GM23338 (cell line): Measurements from ENCODE around the gene SLC2A4RG.

Source experiments
- CREB1 ChIP-seq: fragments of 250-450 bp; sonication (Bioruptor Pico); IDR thresholded peaks from 2 replicates; pipeline ENCODE4 v1.5.0; 2020; ENCODE audit warnings: low read depth, mild to moderate bottlenecking, moderate library complexity
- EZH2 ChIP-seq: fragments of 200-600 bp; sonication (generic); IDR thresholded peaks from one replicate; pipeline ENCODE4 v1.8.0; 2017; ENCODE audit warnings: antibody characterized with exemption, mild to moderate bottlenecking, low read depth; ENCODE audit not compliant: unreplicated experiment
- EZH2phosphoT487 ChIP-seq: fragments of 200-600 bp; sonication (generic); IDR thresholded peaks from one replicate; pipeline ENCODE4 v1.8.1; 2018; ENCODE audit warnings: antibody characterized with exemption; ENCODE audit not compliant: unreplicated experiment
- JUNB ChIP-seq: IDR thresholded peaks from one replicate; pipeline ENCODE4 v1.6.1; 2016; ENCODE audit warnings: antibody characterized with exemption; ENCODE audit not compliant: unreplicated experiment
- POLR2AphosphoS5 ChIP-seq: IDR thresholded peaks from 2 replicates; pipeline ENCODE4 v1.6.1; 2016; ENCODE audit warnings: antibody characterized with exemption, low read depth
- STAT1 ChIP-seq: IDR thresholded peaks from one replicate; pipeline ENCODE4 v1.6.1; 2016; ENCODE audit warnings: antibody characterized with exemption; ENCODE audit not compliant: unreplicated experiment
- ZNF114 ChIP-seq: fragments of 250-450 bp; sonication (Bioruptor Pico); IDR thresholded peaks from 2 replicates; pipeline ENCODE4 v1.5.0; 2020; ENCODE audit warnings: mild to moderate bottlenecking, moderate library complexity
- TF ChIP-seq, protein P1 (sequence below), 2 experiments: fragments of 200-600 bp in 1 of 2; sonication (generic) in 1 of 2; conservative IDR thresholded peaks; 2 replicates each; pipeline versions ENCODE4 v1.5.1 to v1.6.1; 2016 to 2017; ENCODE audit warnings: antibody characterized with exemption in 2 of 2, low read depth in 2 of 2, mild to moderate bottlenecking in 2 of 2, moderate library complexity in 1 of 2
- TF ChIP-seq, protein P2 (sequence below): fragments of 250-450 bp; sonication (Bioruptor Pico); IDR thresholded peaks from 2 replicates; pipeline ENCODE4 v1.5.0; 2020; ENCODE audit warnings: mild to moderate bottlenecking, moderate library complexity
- TF ChIP-seq, protein P3 (sequence below): IDR thresholded peaks from one replicate; pipeline ENCODE4 v1.6.1; 2018; ENCODE audit warnings: antibody characterized with exemption; ENCODE audit not compliant: unreplicated experiment

DNA sequence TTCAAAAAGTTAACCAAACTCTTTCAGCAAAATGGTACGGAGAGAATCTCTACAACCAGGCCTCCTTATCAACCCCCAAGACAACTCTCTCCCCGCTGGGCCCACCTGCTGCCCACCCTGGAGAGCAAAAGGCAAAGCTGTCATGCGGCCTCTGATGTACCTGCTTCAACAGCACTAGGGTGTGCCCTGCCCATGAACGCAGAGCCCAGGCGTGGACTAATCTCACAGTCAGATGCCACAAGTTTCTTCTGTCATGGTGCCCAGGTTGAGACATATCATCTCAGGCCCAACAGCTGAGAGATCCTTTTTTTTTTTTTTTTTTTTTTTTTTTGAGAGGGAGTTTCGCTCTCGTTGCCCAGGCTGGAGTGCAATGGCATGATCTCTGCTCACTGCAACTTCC lies 26.3 kb downstream of the SLC2A4RG start:
- no peak for TF ChIP-seq CREB1
- TF ChIP-seq EZH2 = no peak
- TF ChIP-seq POLR2AphosphoS5 = no peak
- TF ChIP-seq, protein P1, sequence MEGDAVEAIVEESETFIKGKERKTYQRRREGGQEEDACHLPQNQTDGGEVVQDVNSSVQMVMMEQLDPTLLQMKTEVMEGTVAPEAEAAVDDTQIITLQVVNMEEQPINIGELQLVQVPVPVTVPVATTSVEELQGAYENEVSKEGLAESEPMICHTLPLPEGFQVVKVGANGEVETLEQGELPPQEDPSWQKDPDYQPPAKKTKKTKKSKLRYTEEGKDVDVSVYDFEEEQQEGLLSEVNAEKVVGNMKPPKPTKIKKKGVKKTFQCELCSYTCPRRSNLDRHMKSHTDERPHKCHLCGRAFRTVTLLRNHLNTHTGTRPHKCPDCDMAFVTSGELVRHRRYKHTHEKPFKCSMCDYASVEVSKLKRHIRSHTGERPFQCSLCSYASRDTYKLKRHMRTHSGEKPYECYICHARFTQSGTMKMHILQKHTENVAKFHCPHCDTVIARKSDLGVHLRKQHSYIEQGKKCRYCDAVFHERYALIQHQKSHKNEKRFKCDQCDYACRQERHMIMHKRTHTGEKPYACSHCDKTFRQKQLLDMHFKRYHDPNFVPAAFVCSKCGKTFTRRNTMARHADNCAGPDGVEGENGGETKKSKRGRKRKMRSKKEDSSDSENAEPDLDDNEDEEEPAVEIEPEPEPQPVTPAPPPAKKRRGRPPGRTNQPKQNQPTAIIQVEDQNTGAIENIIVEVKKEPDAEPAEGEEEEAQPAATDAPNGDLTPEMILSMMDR (conservative IDR thresholded peaks at IDR 0.05; ENCODE audit: low read depth in 2 of 2) = no peak
- no peak for TF ChIP-seq EZH2phosphoT487
- no peak for TF ChIP-seq JUNB
- no peak for TF ChIP-seq STAT1
- TF ChIP-seq, protein P2, sequence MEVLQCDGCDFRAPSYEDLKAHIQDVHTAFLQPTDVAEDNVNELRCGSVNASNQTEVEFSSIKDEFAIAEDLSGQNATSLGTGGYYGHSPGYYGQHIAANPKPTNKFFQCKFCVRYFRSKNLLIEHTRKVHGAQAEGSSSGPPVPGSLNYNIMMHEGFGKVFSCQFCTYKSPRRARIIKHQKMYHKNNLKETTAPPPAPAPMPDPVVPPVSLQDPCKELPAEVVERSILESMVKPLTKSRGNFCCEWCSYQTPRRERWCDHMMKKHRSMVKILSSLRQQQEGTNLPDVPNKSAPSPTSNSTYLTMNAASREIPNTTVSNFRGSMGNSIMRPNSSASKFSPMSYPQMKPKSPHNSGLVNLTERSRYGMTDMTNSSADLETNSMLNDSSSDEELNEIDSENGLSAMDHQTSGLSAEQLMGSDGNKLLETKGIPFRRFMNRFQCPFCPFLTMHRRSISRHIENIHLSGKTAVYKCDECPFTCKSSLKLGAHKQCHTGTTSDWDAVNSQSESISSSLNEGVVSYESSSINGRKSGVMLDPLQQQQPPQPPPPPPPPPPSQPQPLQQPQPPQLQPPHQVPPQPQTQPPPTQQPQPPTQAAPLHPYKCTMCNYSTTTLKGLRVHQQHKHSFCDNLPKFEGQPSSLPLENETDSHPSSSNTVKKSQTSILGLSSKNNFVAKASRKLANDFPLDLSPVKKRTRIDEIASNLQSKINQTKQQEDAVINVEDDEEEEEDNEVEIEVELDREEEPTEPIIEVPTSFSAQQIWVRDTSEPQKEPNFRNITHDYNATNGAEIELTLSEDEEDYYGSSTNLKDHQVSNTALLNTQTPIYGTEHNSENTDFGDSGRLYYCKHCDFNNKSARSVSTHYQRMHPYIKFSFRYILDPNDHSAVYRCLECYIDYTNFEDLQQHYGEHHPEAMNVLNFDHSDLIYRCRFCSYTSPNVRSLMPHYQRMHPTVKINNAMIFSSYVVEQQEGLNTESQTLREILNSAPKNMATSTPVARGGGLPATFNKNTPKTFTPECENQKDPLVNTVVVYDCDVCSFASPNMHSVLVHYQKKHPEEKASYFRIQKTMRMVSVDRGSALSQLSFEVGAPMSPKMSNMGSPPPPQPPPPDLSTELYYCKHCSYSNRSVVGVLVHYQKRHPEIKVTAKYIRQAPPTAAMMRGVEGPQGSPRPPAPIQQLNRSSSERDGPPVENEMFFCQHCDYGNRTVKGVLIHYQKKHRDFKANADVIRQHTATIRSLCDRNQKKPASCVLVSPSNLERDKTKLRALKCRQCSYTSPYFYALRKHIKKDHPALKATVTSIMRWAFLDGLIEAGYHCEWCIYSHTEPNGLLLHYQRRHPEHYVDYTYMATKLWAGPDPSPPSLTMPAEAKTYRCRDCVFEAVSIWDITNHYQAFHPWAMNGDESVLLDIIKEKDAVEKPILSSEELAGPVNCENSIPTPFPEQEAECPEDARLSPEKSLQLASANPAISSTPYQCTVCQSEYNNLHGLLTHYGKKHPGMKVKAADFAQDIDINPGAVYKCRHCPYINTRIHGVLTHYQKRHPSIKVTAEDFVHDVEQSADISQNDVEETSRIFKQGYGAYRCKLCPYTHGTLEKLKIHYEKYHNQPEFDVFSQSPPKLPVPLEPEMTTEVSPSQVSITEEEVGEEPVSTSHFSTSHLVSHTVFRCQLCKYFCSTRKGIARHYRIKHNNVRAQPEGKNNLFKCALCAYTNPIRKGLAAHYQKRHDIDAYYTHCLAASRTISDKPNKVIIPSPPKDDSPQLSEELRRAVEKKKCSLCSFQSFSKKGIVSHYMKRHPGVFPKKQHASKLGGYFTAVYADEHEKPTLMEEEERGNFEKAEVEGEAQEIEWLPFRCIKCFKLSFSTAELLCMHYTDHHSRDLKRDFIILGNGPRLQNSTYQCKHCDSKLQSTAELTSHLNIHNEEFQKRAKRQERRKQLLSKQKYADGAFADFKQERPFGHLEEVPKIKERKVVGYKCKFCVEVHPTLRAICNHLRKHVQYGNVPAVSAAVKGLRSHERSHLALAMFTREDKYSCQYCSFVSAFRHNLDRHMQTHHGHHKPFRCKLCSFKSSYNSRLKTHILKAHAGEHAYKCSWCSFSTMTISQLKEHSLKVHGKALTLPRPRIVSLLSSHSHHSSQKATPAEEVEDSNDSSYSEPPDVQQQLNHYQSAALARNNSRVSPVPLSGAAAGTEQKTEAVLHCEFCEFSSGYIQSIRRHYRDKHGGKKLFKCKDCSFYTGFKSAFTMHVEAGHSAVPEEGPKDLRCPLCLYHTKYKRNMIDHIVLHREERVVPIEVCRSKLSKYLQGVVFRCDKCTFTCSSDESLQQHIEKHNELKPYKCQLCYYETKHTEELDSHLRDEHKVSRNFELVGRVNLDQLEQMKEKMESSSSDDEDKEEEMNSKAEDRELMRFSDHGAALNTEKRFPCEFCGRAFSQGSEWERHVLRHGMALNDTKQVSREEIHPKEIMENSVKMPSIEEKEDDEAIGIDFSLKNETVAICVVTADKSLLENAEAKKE = no peak
- TF ChIP-seq, protein P3, sequence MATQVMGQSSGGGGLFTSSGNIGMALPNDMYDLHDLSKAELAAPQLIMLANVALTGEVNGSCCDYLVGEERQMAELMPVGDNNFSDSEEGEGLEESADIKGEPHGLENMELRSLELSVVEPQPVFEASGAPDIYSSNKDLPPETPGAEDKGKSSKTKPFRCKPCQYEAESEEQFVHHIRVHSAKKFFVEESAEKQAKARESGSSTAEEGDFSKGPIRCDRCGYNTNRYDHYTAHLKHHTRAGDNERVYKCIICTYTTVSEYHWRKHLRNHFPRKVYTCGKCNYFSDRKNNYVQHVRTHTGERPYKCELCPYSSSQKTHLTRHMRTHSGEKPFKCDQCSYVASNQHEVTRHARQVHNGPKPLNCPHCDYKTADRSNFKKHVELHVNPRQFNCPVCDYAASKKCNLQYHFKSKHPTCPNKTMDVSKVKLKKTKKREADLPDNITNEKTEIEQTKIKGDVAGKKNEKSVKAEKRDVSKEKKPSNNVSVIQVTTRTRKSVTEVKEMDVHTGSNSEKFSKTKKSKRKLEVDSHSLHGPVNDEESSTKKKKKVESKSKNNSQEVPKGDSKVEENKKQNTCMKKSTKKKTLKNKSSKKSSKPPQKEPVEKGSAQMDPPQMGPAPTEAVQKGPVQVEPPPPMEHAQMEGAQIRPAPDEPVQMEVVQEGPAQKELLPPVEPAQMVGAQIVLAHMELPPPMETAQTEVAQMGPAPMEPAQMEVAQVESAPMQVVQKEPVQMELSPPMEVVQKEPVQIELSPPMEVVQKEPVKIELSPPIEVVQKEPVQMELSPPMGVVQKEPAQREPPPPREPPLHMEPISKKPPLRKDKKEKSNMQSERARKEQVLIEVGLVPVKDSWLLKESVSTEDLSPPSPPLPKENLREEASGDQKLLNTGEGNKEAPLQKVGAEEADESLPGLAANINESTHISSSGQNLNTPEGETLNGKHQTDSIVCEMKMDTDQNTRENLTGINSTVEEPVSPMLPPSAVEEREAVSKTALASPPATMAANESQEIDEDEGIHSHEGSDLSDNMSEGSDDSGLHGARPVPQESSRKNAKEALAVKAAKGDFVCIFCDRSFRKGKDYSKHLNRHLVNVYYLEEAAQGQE = no peak
- TF ChIP-seq ZNF114 (CRISPR knock-in tag) = no peak
